Hindlimb muscle (tissue), 1 donor: ENCODE measurements around the gene SAP30. TPM values are rescaled to one million over a fixed set of nuclear protein-coding genes. Genes with fewer than 3 reads are reported as not detected.

Experiments used
- DNase-seq: peaks from one replicate; pipeline ENCODE4 v3.0.0-alpha.2; 2013
- polyA plus RNA-seq: library from polyadenylated mRNA; unstranded; fragments of 120-200 nt; gene quantifications from one replicate; pipeline ENCODE4 v1.2.1, GENCODE V29; 2013; ENCODE audit not compliant: insufficient read length

The SAP30 gene
- polyA plus RNA-seq, 1 donor, result 10.9 TPM

- no peak for DNase-seq
These were observed 2.8 kb upstream of the SAP30 start for GRCh38 chr4:173367946-173368345.

GRCh38 chr4:173370130-173370476, 651 bp upstream of the SAP30 start:
- DNase-seq, result no peak

- peak; percentile 86 for DNase-seq
These were observed 788 bp downstream of the SAP30 start for GRCh38 chr4:173371292-173372192.

GRCh38 chr4:173374588-173374987, 3.8 kb downstream of the SAP30 start:
- DNase-seq, result no peak

- no peak for DNase-seq
These were observed 9.2 kb downstream of the SAP30 start for GRCh38 chr4:173379929-173380328.

- DNase-seq, result no peak
These were observed 10.2 kb downstream of the SAP30 start for GRCh38 chr4:173380987-173381386.

- no peak for DNase-seq
These were observed 10.9 kb downstream of the SAP30 start for GRCh38 chr4:173381610-173382009.

GRCh38 chr4:173382349-173382748, 11.6 kb downstream of the SAP30 start:
- DNase-seq, result no peak

GRCh38 chr4:173386751-173387150, 16.0 kb downstream of the SAP30 start:
- DNase-seq, result no peak

- DNase-seq, result no peak
These were observed 20.9 kb downstream of the SAP30 start for GRCh38 chr4:173391701-173392100.

- DNase-seq, result no peak
These were observed 26.9 kb downstream of the SAP30 start for GRCh38 chr4:173397604-173398003.

- DNase-seq, result no peak
These were observed 27.5 kb downstream of the SAP30 start for GRCh38 chr4:173398220-173398619.

GRCh38 chr4:173398779-173399415, 28.1 kb downstream of the SAP30 start, which contains the start of gene SCRG1:
Gene SCRG1, minus strand, starts transcription at chr4:173399116. Its CDS starts 7,702 bp downstream, at chr4:173391414.
- DNase-seq, result peak; percentile 84

- no peak for DNase-seq
These were observed 30.3 kb downstream of the SAP30 start for GRCh38 chr4:173401063-173401462.

GRCh38 chr4:173403051-173403450, 32.3 kb downstream of the SAP30 start:
- no peak for DNase-seq

GRCh38 chr4:173404296-173404865, 33.6 kb downstream of the SAP30 start:
- no peak for DNase-seq

- DNase-seq, result no peak
These were observed 35.3 kb downstream of the SAP30 start for GRCh38 chr4:173405840-173406606.

GRCh38 chr4:173410079-173410478, 39.3 kb downstream of the SAP30 start:
- no peak for DNase-seq

- DNase-seq, result no peak
These were observed 40.4 kb downstream of the SAP30 start for GRCh38 chr4:173411106-173411693.

GRCh38 chr4:173413036-173413435, 42.3 kb downstream of the SAP30 start:
- DNase-seq, result no peak

- no peak for DNase-seq
These were observed 43.7 kb downstream of the SAP30 start for GRCh38 chr4:173414456-173414855.

- no peak for DNase-seq
These were observed 44.3 kb downstream of the SAP30 start for GRCh38 chr4:173415092-173415491.
